HG03439 (cell line): ENCODE results near the gene CYSTM1.

ENCODE experiments used
- ATAC-seq: cut with Tn5 transposase; IDR thresholded peaks from one replicate; pipeline ENCODE4 v1.9.1; 2021; ENCODE audit warnings: mild to moderate bottlenecking, moderate library complexity; ENCODE audit not compliant: unreplicated experiment

Gene CYSTM1

GRCh38 chr5:140252470-140253126 lies 77.6 kb downstream of the CYSTM1 start:
- ATAC-seq: no peak

- no peak for ATAC-seq
Measured at GRCh38 chr5:140253985-140254384, 79.0 kb downstream of the CYSTM1 start.

GRCh38 chr5:140255460-140256157 lies 80.6 kb downstream of the CYSTM1 start:
- ATAC-seq: no peak

GRCh38 chr5:140256726-140257125 lies 81.7 kb downstream of the CYSTM1 start:
- no peak for ATAC-seq

GRCh38 chr5:140258016-140258415 lies 83.0 kb downstream of the CYSTM1 start:
- ATAC-seq: no peak

GRCh38 chr5:140258873-140259272 lies 83.9 kb downstream of the CYSTM1 start:
- no peak for ATAC-seq

GRCh38 chr5:140259500-140259899 lies 84.5 kb downstream of the CYSTM1 start:
- no peak for ATAC-seq

- ATAC-seq: no peak
Measured at GRCh38 chr5:140260089-140260656, 85.2 kb downstream of the CYSTM1 start.

GRCh38 chr5:140261403-140262171 lies 86.6 kb downstream of the CYSTM1 start:
- no peak for ATAC-seq

GRCh38 chr5:140262221-140262620 lies 87.2 kb downstream of the CYSTM1 start:
- ATAC-seq: no peak

GRCh38 chr5:140262839-140263238 lies 87.9 kb downstream of the CYSTM1 start:
- no peak for ATAC-seq

- no peak for ATAC-seq
Measured at GRCh38 chr5:140265845-140266244, 90.9 kb downstream of the CYSTM1 start.

- ATAC-seq: no peak
Measured at GRCh38 chr5:140266471-140267200, 91.6 kb downstream of the CYSTM1 start.

- no peak for ATAC-seq
Measured at GRCh38 chr5:140267201-140267540, 92.2 kb downstream of the CYSTM1 start.

GRCh38 chr5:140267559-140268018 lies 92.6 kb downstream of the CYSTM1 start:
- no peak for ATAC-seq

GRCh38 chr5:140270008-140270407 lies 95.0 kb downstream of the CYSTM1 start:
- ATAC-seq: no peak

- ATAC-seq: no peak
Measured at GRCh38 chr5:140273401-140273877, 98.5 kb downstream of the CYSTM1 start.

- ATAC-seq: no peak
Measured at GRCh38 chr5:140275837-140276236, 100.8 kb downstream of the CYSTM1 start.

- ATAC-seq: no peak
Measured at GRCh38 chr5:140282266-140282665, 107.3 kb downstream of the CYSTM1 start.

GRCh38 chr5:140284013-140284412 lies 109.0 kb downstream of the CYSTM1 start:
- no peak for ATAC-seq

- no peak for ATAC-seq
Measured at GRCh38 chr5:140286424-140286823, 111.4 kb downstream of the CYSTM1 start.
